Stimulated activated CD8-positive, alpha-beta memory T cell treated with anti-CD3 and anti-CD28 coated beads, Interleukin-7, amount 100 ng/mL, for 24 hours (primary cell): ENCODE data around the gene FAM83D.

Source experiments
- DNase-seq: peaks from one replicate; pipeline ENCODE4 v3.0.0-alpha.2; 2020; ENCODE audit warnings: low read depth

FAM83D gene

DNA sequence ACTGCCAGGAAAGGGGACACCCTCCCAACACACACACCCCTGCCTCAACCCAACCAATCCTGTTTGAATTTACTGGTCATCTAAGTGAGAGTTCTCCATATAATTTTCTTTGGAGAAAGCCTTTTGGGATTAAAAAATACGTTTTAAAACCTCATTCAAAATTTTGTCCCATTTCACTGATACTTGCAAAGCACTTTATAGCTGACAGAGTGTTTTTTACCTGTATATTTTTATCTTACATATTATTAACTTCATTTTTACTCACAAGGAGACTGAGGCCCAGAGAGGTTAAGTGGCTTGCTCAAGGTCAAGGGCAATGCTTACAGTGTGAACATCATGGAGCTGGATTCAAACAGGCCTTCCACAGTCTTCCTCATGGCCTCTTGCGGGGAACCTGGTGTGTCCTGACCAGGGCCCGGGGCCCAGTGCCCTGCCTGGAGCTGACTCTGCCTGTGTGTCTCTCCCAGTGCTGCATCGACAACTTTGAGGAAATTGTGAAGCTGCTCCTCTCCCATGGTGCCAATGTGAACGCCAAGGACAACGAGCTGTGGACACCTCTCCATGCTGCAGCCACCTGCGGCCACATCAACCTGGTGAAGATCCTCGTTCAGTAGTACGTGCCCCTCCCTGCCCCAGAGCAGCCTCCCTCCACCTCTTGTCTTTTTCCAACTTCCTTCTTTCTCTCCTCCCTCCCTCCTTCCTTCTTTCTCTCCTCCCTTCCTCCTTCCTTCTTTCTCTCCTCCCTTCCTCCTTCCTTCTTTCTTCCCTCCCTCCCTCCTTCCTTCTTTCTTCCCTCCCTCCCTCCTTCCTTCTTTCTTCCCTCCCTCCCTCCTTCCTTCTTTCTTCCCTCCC lies 30.9 kb upstream of the FAM83D start:
- no peak for DNase-seq

DNA sequence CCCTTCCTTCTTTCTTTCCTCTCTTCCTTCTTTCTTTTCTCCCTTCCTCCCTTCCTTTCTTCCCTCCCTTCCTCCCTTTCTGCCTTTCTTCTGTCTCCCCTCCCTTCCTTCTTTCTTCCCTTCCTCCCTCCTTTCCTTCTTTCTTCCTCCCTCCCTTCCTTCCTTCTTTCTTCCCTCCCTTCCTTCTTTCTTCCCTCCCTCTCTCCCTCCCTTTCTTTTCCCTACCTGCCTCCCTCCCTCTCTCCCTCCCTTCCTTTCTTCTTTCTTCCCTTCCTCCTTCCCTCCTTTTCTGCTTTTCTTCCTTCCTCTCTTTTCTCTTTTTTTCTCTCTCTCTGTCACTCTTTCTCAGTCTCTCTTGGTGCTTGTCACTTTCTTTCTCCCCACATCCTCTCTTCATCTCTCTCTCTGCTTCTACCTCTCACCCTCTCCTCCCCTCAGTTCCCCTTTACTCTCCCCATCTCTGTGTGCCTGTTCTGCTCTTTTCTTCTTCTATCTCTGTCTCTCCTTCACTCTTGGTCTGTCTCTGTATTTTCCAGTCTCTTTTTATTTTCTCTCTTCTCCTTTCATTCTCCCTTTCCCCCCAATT lies 30.1 kb upstream of the FAM83D start:
- DNase-seq = no peak

DNA sequence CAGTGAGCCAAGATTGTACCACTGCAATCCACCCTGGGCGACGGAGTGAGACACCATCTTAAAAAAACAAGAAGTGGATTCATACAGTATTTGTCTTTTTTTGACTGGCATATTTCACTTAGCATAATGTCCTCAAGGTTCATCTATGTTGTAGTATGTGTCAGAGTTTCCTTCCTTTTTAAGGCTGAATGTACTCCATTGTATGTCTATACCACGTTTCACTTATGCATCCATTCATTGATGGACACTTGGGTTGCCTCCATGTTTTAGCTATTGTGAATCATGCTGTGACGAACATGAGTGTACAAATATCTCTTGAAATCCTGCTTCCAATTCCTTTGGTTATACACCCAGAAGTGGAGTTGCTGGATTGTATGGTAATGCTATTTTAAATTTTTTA lies 28.9 kb upstream of the FAM83D start:
- no peak for DNase-seq

DNA sequence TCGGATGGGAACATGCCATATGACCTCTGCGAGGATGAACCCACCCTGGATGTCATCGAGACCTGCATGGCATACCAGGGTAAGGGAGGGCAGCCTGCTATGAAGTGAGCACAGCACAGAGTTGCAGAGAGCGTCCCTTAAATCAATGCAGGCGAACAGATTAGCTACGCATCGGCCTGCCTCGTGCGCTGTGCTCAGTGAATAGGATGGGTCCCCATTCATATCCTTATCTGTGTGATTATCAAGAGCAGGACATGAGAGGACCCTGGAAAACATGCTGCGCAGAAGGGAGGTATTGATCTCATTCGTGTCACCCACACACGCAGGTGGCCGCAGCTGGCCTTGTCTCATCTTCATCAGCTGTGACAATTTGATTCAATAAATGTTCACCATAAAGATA lies 25.6 kb upstream of the FAM83D start:
- DNase-seq = no peak

DNA sequence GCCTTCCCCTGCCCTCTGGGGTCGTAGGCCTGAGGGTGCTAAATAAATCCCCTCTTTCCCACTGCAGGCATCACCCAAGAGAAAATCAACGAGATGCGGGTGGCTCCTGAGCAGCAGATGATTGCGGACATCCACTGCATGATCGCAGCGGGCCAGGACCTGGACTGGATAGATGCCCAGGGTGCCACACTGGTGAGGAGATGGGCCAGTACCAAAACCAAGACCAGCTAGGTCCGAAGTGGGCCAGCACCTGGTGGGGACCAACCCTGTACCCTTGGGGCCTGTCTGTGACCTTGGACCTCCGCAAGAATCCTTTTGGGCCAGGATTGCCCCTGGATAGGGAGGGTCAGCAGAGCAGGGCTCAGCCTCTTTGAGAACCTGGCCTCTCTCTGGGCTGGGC lies 23.6 kb upstream of the FAM83D start:
- no peak for DNase-seq

DNA sequence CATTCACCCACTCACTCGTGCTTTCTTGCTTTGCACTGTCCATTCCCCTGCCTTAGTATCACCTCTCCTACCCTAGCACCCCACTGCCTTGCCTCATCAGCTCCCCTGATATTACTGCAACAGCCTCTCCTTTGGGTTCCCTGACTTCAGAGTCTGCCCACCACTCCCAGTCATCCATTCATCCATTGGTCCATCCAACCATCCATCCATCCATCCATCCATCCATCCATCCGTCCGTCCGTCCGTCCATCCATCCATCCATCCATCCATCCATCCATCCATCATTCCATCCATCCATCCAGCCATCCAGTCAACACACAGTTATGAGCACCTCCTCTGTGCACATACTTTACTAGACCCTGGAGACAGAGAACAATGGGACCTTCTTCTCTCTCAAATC lies 22.9 kb upstream of the FAM83D start:
- DNase-seq = no peak

DNA sequence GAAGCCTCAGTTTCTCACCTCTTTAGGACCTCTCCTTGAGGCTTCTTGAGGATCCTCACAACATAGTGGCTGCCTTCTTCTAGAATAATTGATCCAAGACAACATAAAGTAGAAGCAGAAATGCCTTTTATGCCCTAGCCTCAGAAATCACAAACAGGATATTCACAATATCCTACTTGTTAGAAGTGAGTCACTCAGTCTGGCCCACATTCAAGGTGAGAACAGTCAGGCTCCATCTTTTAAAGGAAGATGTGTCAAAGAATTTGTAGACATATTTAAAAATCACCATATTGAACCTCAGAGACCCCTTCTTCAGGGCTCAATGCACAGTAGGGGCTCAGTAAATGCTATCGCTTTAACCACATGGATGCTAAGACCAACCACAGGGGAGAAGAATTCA lies 20.8 kb upstream of the FAM83D start:
- no peak for DNase-seq

DNA sequence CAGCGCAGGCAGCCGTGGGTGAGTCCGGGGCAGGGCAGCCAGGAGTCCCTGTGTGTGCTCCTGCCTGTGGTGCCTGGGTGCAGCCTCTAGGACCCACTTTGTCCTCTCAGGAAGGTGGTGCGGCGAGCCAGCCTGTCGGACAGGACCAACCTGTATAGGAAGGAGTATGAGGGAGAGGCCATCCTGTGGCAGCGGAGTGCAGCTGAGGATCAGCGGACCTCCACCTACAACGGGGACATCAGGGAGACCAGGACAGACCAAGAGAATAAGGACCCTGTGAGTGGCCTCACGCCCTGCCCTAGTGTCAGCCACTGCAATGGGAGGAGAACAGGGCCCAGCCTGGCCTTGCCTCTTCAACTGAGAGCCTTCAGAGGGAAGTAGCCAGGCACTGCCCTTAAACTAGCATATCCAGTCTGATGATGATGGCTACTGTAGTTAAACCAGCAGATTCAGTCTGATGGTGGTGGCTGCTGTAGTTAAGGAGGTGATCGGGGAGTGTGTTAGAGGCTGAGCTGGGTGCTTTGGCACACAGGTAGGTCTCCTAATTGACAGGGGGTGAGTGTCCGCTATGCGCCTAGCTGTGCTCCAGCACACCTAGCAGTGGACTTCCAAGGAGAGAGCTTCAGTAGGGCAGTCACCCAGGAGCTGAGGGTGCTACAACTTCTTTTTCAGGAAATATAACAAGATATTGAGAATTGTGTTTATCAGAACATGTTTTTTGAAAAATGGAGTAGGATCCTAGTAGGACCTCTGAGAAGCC lies 18.1 kb upstream of the FAM83D start:
- DNase-seq = no peak

DNA sequence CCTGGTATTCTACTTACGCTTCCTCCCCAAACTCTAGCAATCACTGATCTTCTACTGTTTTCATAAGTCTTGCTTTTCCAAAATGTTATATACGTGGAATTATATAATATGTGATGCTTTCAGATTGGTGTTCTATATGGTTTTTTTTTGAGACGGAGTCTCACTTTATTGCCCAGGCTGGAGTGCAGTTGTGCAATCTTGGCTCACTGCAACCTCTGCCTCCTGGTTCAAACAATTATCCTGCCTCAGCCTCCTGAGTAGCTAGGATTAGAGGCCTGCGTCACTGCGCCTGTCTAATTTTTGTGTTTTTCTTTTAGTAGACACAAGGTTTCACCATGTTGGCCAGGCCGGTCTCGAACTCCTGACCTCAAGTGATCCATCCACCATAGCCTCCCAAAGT lies 10.9 kb upstream of the FAM83D start:
- no peak for DNase-seq

DNA sequence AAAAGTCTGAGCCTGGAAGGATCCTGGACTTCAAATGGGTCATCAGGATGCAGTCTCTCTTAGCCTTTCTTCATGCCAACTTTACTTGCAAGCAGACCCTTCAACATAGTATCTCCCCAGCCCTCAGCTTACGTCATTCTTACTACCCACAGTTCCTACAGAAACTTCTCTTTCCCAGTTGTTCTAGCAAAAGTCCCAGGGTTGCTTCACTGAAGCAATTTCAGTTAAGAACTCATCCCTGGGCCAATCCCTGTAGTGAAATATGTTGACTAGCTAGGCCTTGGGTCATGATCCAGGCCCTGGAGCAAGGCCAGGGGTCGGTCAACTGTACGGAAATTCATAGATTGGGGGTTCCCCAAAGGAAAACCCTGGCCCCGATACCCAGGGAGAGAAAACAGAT lies 8.6 kb upstream of the FAM83D start:
- no peak for DNase-seq

DNA sequence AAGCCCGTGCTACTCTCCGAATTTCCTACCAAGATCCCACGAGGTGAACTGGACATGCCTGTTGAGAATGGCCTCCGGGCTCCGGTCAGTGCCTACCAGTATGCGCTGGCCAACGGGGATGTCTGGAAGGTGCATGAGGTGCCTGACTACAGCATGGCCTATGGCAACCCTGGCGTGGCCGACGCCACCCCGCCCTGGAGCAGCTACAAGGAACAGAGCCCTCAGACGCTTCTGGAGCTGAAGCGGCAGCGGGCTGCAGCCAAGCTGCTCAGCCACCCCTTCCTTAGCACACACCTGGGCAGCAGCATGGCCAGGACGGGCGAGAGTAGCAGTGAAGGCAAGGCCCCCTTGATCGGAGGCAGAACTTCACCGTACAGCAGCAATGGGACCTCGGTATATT lies 8.0 kb upstream of the FAM83D start:
- DNase-seq = no peak

DNA sequence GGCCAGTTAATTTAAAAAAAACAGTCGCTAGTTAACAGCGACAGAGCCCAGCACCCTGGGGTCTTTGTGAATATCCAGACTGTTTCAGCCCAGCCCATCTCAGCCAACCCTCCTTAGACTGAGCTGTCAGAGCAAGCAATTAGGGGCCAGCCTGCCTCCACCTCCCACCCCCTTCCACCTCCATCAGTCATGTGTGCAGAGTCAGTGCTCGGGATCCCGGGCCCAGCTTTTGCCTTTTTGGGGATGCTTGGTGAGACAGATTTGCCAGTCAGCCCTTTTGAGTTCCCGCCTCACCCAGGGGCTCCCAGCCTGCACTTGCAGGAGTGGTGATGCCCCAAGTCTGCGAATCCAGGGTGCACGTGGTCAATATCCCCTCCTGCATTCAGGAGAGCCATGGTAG lies 6.5 kb upstream of the FAM83D start:
- DNase-seq = no peak

DNA sequence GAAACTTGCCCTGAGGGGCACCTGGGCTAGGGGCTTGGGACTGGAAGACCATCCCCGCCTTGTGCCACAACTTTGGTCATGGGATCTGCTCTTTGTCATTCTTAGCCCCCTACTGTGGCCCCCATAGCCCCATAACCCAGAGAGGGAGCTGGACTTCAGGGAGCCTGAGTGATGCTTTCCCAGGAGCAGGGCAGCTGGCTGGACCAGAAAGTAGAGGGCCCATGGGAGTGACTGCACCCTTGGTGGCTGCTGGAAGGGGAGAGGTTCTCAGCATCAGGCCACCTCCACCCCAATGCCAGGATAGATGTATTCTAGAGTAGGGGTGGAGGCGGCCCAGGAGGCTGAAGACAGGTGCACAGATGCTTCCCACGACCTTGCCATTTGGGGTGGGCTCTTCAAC lies 5.8 kb upstream of the FAM83D start:
- no peak for DNase-seq

DNA sequence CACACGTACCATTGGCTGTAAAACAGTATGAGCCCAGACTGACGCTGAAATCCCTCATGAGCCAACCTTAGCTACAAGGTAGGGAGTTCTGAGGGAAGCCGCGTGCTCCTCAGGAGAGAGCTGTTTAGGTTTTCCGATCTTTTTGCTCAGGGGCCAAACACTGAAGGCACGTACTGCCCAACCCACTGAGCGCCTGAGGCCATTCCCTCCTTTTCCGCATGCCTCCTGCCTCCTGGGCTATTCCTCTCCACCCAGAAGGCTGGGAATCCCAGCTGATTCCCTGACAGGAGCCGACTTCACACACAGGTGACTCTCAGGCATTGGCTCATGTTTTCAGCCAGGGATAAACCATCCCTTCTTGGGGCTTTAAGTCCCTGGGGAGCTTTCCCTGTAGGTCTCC lies 5.4 kb upstream of the FAM83D start:
- no peak for DNase-seq

DNA sequence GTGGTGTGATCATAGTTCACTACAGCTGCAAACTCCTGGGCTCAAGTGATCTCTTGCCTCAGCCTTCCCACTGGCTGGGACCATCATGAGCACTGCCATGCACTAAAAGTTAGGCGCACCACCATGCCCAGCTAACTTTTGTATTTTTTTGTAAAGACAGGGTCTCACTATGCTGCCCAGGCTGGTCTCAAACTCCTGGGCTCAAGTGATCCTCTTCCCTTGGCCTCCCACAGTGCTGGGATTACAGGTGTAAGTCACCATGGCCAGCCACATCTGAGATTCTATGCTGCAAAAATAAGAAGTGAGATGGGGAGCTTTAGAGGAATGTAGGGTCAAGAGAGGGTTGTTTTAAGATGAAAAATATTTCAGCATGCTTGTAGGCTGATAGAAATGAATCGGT lies 1.5 kb upstream of the FAM83D start:
- no peak for DNase-seq

DNA sequence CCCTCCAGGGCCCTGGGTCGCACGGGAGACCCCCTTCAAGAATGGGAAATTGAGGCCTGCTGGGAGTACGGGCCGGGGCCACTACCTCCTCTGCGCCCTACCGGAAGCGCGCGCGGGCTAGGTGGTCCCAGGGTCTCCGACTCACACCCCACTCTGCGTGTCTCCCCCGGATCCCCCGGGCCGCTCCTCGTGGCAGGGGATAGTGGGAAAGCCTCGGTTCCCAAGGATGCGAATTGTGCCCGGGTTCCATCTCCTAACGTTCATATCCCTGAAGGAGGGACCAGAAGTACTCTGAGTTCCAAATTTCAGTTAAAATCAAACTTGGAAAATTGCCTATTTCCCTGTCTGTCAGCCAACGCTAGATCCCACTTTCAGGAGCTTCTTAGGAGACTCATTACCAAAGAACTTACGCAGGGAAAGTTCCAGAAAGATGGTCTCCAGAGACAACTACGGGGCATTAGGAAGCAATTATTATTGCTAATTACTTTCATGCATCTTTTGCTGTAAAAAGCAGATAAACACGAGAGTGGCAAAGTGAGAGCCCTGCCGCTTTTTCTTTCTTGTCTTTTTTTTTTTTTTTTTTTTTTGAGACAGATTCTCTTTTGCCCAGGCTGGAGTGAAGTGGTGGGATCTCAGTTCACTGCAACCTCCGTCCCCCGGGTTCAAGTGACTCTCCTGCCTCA lies 858 bp downstream of the FAM83D start:
- DNase-seq = no peak

DNA sequence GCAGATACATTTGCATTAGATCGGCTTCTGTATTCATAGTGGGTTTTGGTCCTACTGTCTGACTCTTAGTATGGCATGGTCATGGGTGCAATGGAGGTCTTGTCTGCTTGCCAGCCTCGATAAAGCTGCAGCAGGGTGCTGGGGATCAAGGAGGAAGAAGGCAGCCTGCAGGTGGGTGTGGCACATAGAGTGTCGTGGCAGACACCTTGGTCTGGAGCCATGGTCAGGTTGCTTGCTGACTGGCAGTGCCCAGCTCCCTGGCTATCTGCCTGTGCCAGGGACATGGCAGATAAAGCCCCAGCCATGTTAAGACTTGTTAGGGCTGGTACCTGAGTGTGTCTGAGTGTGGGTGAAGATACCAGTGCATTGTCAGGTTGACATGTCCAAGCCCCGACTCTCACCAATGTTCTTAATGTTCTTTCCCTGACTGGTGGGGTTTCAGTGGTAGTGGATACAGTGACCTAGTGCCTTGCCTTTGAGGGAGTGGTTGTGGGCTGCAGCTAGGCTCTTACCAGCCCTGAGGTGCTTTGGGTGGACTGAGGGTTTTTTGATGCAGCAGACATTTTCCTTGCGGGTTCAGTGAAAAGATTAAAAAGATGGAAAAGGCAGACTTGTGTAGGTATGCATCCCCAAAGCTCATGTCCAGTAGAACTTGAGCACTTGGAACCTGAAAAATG lies 1.8 kb downstream of the FAM83D start:
- DNase-seq = no peak

DNA sequence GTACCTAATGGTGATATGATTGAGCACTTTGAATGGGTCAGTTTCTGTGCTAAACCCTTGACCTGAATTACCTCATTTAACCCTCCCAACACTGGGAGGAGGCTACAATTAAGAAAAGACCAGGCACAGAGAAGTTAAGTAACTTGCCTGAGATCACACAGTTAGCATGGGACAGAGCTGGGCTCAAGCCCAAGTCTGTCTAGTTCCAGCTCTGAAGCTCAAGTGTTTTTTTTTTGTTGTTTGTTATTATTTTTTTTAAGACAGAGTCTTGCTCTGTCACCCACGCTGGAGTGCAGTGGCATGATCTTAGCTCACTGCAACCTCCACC lies 4.0 kb downstream of the FAM83D start:
- no peak for DNase-seq

DNA sequence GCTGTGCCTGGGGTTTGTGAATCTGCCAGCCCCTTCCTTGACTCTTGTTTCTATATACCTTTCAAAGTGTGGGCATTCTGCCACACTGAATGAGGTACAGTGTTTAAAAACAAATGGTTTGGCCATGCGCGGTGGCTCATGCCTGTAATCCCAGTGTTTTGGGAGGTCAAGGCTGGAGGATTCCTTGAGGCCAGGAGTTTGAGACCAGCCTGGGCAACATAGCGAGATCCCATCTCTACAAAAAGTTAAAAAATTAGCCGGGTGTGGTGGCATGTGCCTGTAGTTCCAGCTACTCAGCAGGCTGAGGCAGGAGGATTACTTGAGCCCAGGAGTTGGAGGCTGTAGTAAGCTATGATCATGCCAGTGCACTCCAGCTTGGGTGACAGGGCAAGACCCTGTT lies 5.8 kb downstream of the FAM83D start:
- DNase-seq = no peak

DNA sequence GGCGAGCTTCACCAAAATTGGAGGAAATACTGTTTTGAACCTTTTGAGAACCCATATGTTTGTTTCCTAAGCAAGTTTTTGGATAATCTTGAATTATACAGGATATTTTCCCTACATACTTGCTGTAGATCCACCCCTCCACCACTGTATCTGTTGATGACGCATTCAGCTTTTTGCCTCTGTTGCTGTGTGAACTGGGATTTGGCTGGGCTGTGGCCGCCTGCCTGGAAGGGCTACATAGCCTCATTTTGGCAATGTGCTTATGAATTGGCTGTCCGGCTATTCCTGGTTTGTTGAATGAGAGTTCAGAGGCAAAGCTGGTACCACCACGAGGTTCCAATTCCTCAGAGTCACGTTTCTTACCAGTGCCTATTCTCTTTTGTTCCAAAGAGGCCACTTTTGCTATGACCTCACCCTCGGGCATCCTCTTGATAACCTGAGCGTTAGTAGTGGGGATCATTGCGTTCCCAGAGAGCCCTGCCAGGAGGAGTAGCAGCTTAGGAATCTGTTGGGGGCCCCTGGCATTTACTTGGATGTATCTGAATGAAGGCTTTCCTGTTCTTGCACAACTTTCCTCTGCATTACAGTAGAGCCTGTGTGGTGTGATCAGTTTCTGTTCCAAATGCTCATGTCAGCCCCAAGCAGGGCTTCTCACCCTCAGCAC lies 6.4 kb downstream of the FAM83D start:
- DNase-seq = no peak

DNA sequence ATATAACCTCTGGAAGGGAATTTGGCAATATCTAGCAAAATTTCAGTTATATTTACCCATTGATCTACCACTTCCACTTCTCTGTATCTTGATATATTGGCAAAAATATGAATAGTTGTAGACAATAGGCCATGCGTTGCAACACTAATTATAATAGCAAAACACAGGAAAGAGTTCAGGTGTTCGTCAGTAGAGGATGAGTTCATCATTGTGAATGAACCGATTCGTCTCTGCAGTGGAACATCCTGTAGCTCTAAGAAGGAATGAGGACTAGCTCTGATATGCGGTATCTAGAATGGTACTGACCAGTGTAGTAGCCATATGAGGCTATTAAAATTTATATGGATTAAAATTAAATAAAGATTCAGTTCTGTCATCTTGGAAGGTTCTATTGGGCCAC lies 8.3 kb downstream of the FAM83D start:
- DNase-seq = no peak

DNA sequence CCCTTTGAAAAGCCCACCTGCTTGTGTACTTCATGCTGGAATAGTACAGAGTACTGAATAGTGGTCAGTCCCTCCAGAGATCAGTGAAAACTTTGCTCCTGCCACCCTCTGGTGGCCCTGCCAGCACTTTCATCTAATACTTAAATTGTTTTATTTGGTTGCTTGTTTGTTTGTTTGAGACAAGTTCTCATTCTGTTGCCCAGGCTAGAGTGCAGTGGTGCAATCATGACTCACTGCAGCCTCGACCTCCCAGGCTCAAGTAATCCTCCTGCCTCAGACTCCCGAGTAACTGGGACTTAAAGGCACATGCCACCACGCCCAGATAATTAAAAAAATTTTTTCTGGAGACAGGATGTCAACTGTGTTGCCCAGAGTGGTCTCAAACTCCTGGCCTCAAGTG lies 9.1 kb downstream of the FAM83D start:
- no peak for DNase-seq
